IMR-90 (cell line): ENCODE results near the gene DCLK1. TPM values are rescaled to one million over a fixed set of nuclear protein-coding genes. Genes with fewer than 3 reads are reported as not detected.

Experiments used
- ATAC-seq: fragments of 200-7000 bp; cut with Tn5 transposase; 2 replicates; pipeline ENCODE4 v1.9.1; 2020; ENCODE audit warnings: low read depth, mild to moderate bottlenecking, moderate library complexity
- BruUV-seq: library from RNA; stranded (reverse); fragments of 400-500 nt; replicated peaks from 2 replicates; lab custom pipeline; 2021; lab: Mats Ljungman, UMichigan
- CTCF ChIA-PET: fragments of 300-600 bp; formaldehyde crosslinking; extraction: SDS; loops from one replicate; lab custom pipeline; 2021; ENCODE audit warnings: antibody characterized with exemption; lab: Yijun Ruan, JAX
- POLR2A ChIA-PET: fragments of 300-600 bp; sonication (Branson Sonifier 250); formaldehyde crosslinking; loops from one replicate; lab custom pipeline; 2022; ENCODE audit warnings: antibody characterized with exemption; ENCODE audit not compliant: unreplicated experiment; lab: Charles Lee
- DNase-seq: peaks from one replicate; pipeline ENCODE4 v3.0.0; 2013
- H2AFZ ChIP-seq: replicated peaks from 2 replicates; pipeline ENCODE3; 2013; ENCODE audit warnings: low read length, mild to moderate bottlenecking; ENCODE audit not compliant: poor library complexity
- H2AK5ac ChIP-seq: 2 replicates; pipeline ENCODE4 v1.6.1; 2013; ENCODE audit warnings: low read depth, low read length, inconsistent platforms
- H2AK9ac ChIP-seq: replicated peaks from 2 replicates; pipeline ENCODE3; 2013; ENCODE audit warnings: mild to moderate bottlenecking, low read depth, low read length, moderate library complexity; ENCODE audit not compliant: poor library complexity
- H2BK120ac ChIP-seq: 2 replicates; pipeline ENCODE4 v1.6.1; 2013; ENCODE audit warnings: low read depth, low read length, inconsistent platforms
- H2BK15ac ChIP-seq: 3 replicates; pipeline ENCODE4 v1.6.1; 2013; ENCODE audit warnings: low read depth, low read length, inconsistent platforms
- H2BK20ac ChIP-seq: 2 replicates; pipeline ENCODE4 v1.6.1; 2013; ENCODE audit warnings: low read depth, mild to moderate bottlenecking, inconsistent platforms, low read length, moderate library complexity
- H2BK5ac ChIP-seq: 2 replicates; pipeline ENCODE4 v1.6.1; 2013; ENCODE audit warnings: mild to moderate bottlenecking, low read depth, low read length, inconsistent platforms; ENCODE audit not compliant: poor library complexity, severe bottlenecking
- H3K14ac ChIP-seq: replicated peaks from 2 replicates; pipeline ENCODE4 v1.6.1; 2013; ENCODE audit warnings: low read depth, low read length, inconsistent platforms
- H3K18ac ChIP-seq: 2 replicates; pipeline ENCODE4 v1.6.1; 2013; ENCODE audit warnings: low read depth, low read length, control low read depth
- H3K23ac ChIP-seq: 2 replicates; pipeline ENCODE4 v1.6.1; 2013; ENCODE audit warnings: low read depth, low read length, inconsistent platforms
- H3K27ac ChIP-seq: 2 replicates; pipeline ENCODE4 v1.5.1; 2013; ENCODE audit warnings: mild to moderate bottlenecking, control low read depth, low read length; ENCODE audit not compliant: insufficient read depth
- H3K27me3 ChIP-seq: 2 replicates; pipeline ENCODE4 v1.6.1; 2013; ENCODE audit warnings: low read length; ENCODE audit not compliant: control insufficient read depth, insufficient read depth
- H3K36me3 ChIP-seq: 2 replicates; pipeline ENCODE4 v1.6.1; 2013; ENCODE audit warnings: low read length, mixed read lengths; ENCODE audit not compliant: control insufficient read depth, insufficient read depth
- H3K4ac ChIP-seq: 2 replicates; pipeline ENCODE4 v1.6.1; 2013; ENCODE audit warnings: low read depth, low read length, inconsistent platforms
- H3K4me1 ChIP-seq: 2 replicates; pipeline ENCODE4 v1.6.1; 2013; ENCODE audit warnings: low read length, mixed read lengths; ENCODE audit not compliant: control insufficient read depth, insufficient read depth
- H3K4me2 ChIP-seq: 2 replicates; pipeline ENCODE4 v1.6.1; 2013; ENCODE audit warnings: low read depth, mild to moderate bottlenecking, control low read depth, low read length, moderate library complexity
- H3K4me3 ChIP-seq: 2 replicates; pipeline ENCODE4 v1.5.1; 2013; ENCODE audit warnings: low read depth, mild to moderate bottlenecking, control low read depth, low read length, moderate library complexity; ENCODE audit not compliant: insufficient read depth
- H3K56ac ChIP-seq: 2 replicates; pipeline ENCODE4 v1.6.1; 2013; ENCODE audit warnings: low read length, inconsistent platforms; ENCODE audit not compliant: insufficient read depth; ENCODE audit errors: extremely low read depth
- H3K79me1 ChIP-seq, 2 experiments: 2 replicates each; pipeline ENCODE4 v1.6.1; 2013; ENCODE audit warnings: low read length in 2 of 2, inconsistent platforms in 1 of 2, low read depth in 1 of 2
- H3K9ac ChIP-seq: 2 replicates; pipeline ENCODE4 v1.6.1; 2013; ENCODE audit warnings: low read depth, low read length, control low read depth
- H3K9me1 ChIP-seq: 2 replicates; pipeline ENCODE4 v1.6.1; 2013; ENCODE audit warnings: low read length, inconsistent platforms; ENCODE audit not compliant: insufficient read depth
- H3K9me3 ChIP-seq: 2 replicates; pipeline ENCODE4 v1.6.1; 2013; ENCODE audit warnings: low read length; ENCODE audit not compliant: control insufficient read depth, insufficient read depth
- H4K20me1 ChIP-seq: 2 replicates; pipeline ENCODE4 v1.6.1; 2013; ENCODE audit warnings: low read length, inconsistent platforms; ENCODE audit not compliant: insufficient read depth
- H4K5ac ChIP-seq: 2 replicates; pipeline ENCODE4 v1.6.1; 2013; ENCODE audit warnings: mild to moderate bottlenecking, low read depth, low read length, control low read depth
- H4K8ac ChIP-seq, 2 experiments: 2 replicates each; pipeline ENCODE4 v1.6.1; 2013; ENCODE audit warnings: low read depth in 2 of 2, low read length in 2 of 2, control low read depth in 1 of 2, inconsistent platforms in 1 of 2
- H4K91ac ChIP-seq: 2 replicates; pipeline ENCODE4 v1.6.1; 2013; ENCODE audit warnings: low read depth, low read length, inconsistent platforms; ENCODE audit not compliant: insufficient read depth
- CHD1 ChIP-seq: IDR thresholded peaks from 2 replicates; pipeline ENCODE4 v1.6.1; 2012; ENCODE audit warnings: low read depth, low read length, improper control_type of control experiment
- CTCF ChIP-seq: conservative IDR thresholded peaks from 2 replicates; pipeline ENCODE4 v1.5.1; 2012; ENCODE audit warnings: mild to moderate bottlenecking, low read depth, low read length, improper control_type of control experiment
- MAFK ChIP-seq: IDR thresholded peaks from 2 replicates; pipeline ENCODE4 v1.6.1; 2012; ENCODE audit warnings: low read depth, low read length, improper control_type of control experiment
- MAZ ChIP-seq: IDR thresholded peaks from 2 replicates; pipeline ENCODE4 v1.6.1; 2012; ENCODE audit warnings: low read depth, mild to moderate bottlenecking, low read length, improper control_type of control experiment, moderate library complexity, borderline replicate concordance
- RFX5 ChIP-seq: IDR thresholded peaks from 2 replicates; pipeline ENCODE4 v1.8.0; 2012; ENCODE audit warnings: low read depth, mild to moderate bottlenecking, low read length, moderate library complexity
- SMC3 ChIP-seq: fragments of 150-350 bp; IDR thresholded peaks from 2 replicates; pipeline ENCODE4 v1.6.1; 2016; ENCODE audit warnings: low read depth, mild to moderate bottlenecking, antibody characterized with exemption, low read length, moderate library complexity
- WGBS, 2 experiments: methylation state at CpG; one replicate each; pipeline versions ENCODE4 v1.1.5 to v1.1.7; 2013; ENCODE audit warnings: missing lambda C conversion rate in 2 of 2; ENCODE audit not compliant: insufficient read length in 1 of 2; ENCODE audit errors: extremely low coverage in 2 of 2; 5-methylcytosine and 5-hydroxymethylcytosine counted together
- dilution Hi-C: fragments of 300-500 bp; cut with HindIII; formaldehyde crosslinking; loops from one replicate; pipeline ENCODE4 v1.14.3; 2018; ENCODE audit warnings: low sequenced_read_pairs; ENCODE audit not compliant: unreplicated experiment
- in situ Hi-C: fragments of 300-500 bp; cut with MboI; formaldehyde crosslinking; loops from 3 replicates; pipeline ENCODE4 v1.14.3; 2019; ENCODE audit warnings: low sequenced_read_pairs, inconsistent platforms, mixed read lengths
- intact Hi-C: fragments of 100-400 bp; cut with micrococcal nuclease; formaldehyde crosslinking; loops from 2 replicates; pipeline ENCODE4 v1.10.0; 2022
- polyA plus RNA-seq, 3 experiments: library from polyadenylated mRNA; depleted of rRNA; stranded (reverse); fragments of >200 nt; gene quantifications; 2 replicates each; pipeline ENCODE4 v1.2.3, GENCODE V29; 2012; ENCODE audit warnings: low replicate concordance in 1 of 3
- total RNA-seq: library from RNA; depleted of rRNA; stranded (reverse); fragments of >200 nt; gene quantifications from 2 replicates; pipeline ENCODE4 v1.2.3, GENCODE V29; 2012
- TF ChIP-seq, protein P1 (sequence below): fragments of 150-350 bp; IDR thresholded peaks from 2 replicates; pipeline ENCODE4 v1.6.1; 2017; ENCODE audit warnings: mild to moderate bottlenecking, antibody characterized with exemption, low read length, low read depth

The DCLK1 gene
- total and polyA plus RNA-seq, 2 of the 4 experiments (the other 2 are of a cell fraction) = under 0.01 to 0.02 TPM

GRCh38 chr13:36062249-36062648 lies 68.9 kb downstream of the DCLK1 start:
- Histone ChIP-seq H3K4me3 (no peak overlapping the region), H4K20me1 (no peaks in the 10 kb centered on the region), H3K9ac (no peak overlapping the region), H2BK120ac (no peak overlapping the region), H3K27ac (no peak overlapping the region), H3K27me3 (no peaks in the 10 kb centered on the region), H2AK5ac (no peak overlapping the region), H3K4me2 (no peak overlapping the region), H2BK15ac (no peak overlapping the region), H2AFZ (no peak overlapping the region), H3K56ac (no peak overlapping the region), H3K9me1 (no peaks in the 10 kb centered on the region), H3K79me1 (no peaks in the 10 kb centered on the region), H2BK5ac (no peak overlapping the region), H2AK9ac (no peak overlapping the region), H3K4ac (no peak overlapping the region), H3K4me1 (no peaks in the 10 kb centered on the region), H4K8ac (no peak overlapping the region), H3K18ac (no peak overlapping the region), H3K23ac (no peak overlapping the region), H3K36me3 (no peaks in the 10 kb centered on the region), H4K91ac (no peak overlapping the region), H3K14ac (no peak overlapping the region), H2BK20ac (no peak overlapping the region), H4K5ac (no peak overlapping the region), H3K9me3 (no peaks in the 10 kb centered on the region)
- DNase-seq = no peak
- no peak for ATAC-seq
- dilution Hi-C loops = no loop called here
- no CpG with 5 or more reads among the region's 1 CpG for WGBS, 2 experiments
- CTCF ChIA-PET = no interaction called here
- in situ Hi-C loops = no loop called here
- BruUV-seq = no TSS peak
- intact Hi-C loops = no loop called here
- no peak for TF ChIP-seq CTCF
- TF ChIP-seq, protein P1, sequence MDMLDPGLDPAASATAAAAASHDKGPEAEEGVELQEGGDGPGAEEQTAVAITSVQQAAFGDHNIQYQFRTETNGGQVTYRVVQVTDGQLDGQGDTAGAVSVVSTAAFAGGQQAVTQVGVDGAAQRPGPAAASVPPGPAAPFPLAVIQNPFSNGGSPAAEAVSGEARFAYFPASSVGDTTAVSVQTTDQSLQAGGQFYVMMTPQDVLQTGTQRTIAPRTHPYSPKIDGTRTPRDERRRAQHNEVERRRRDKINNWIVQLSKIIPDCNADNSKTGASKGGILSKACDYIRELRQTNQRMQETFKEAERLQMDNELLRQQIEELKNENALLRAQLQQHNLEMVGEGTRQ = no peak
- TF ChIP-seq MAZ = no peak
- no peak for TF ChIP-seq RFX5
- TF ChIP-seq SMC3 = no peak
- TF ChIP-seq MAFK = no peak
- TF ChIP-seq CHD1 = no peak
- POLR2A ChIA-PET = no interaction called here
